ENCODE measurements around the gene PAWR.

DNA sequence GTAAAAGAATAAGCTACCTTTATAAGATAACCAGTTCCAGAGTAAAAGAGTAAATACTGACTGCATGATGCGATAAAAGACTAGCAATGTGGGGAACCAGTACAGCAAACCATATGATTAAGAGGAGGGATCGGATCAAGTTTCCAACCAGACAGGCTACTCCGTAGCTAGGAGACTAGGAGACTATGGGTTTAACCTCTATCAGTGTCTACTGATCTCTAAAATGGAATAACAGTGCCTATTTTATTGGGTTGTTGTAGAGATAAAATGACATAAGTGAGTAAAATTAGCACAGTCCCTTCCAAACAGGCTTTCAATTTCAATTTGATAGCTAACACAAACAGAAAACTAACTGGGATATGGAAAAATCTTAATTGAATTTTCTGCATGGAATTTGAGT is 76.0 kb downstream of the PAWR start:
- TF ChIP-seq, protein P1, sequence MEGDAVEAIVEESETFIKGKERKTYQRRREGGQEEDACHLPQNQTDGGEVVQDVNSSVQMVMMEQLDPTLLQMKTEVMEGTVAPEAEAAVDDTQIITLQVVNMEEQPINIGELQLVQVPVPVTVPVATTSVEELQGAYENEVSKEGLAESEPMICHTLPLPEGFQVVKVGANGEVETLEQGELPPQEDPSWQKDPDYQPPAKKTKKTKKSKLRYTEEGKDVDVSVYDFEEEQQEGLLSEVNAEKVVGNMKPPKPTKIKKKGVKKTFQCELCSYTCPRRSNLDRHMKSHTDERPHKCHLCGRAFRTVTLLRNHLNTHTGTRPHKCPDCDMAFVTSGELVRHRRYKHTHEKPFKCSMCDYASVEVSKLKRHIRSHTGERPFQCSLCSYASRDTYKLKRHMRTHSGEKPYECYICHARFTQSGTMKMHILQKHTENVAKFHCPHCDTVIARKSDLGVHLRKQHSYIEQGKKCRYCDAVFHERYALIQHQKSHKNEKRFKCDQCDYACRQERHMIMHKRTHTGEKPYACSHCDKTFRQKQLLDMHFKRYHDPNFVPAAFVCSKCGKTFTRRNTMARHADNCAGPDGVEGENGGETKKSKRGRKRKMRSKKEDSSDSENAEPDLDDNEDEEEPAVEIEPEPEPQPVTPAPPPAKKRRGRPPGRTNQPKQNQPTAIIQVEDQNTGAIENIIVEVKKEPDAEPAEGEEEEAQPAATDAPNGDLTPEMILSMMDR (IDR thresholded peaks at IDR 0.05) = no peak
- TF ChIP-seq POLR2A (IDR thresholded peaks at IDR 0.05) = no peak
